HG03045 (cell line): ENCODE measurements around the gene CDH3.
"Not testable (repeated sequence)": the region's sequence is repeated elsewhere in the genome, so short reads cannot be mapped to it uniquely, and the experiment has no call there.

Experiments used
- ATAC-seq: cut with Tn5 transposase; IDR thresholded peaks from one replicate; pipeline ENCODE4 v1.9.1; 2021; ENCODE audit warnings: mild to moderate bottlenecking, moderate library complexity; ENCODE audit not compliant: unreplicated experiment

Gene CDH3

DNA sequence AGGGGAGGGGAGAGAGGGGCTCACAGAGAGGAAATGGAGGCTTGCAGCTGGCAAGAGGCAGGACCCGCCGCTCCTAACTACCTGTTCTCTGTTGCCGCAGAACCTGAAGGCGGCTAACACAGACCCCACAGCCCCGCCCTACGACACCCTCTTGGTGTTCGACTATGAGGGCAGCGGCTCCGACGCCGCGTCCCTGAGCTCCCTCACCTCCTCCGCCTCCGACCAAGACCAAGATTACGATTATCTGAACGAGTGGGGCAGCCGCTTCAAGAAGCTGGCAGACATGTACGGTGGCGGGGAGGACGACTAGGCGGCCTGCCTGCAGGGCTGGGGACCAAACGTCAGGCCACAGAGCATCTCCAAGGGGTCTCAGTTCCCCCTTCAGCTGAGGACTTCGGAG, 53.0 kb downstream of the CDH3 start:
- ATAC-seq, result no peak

DNA sequence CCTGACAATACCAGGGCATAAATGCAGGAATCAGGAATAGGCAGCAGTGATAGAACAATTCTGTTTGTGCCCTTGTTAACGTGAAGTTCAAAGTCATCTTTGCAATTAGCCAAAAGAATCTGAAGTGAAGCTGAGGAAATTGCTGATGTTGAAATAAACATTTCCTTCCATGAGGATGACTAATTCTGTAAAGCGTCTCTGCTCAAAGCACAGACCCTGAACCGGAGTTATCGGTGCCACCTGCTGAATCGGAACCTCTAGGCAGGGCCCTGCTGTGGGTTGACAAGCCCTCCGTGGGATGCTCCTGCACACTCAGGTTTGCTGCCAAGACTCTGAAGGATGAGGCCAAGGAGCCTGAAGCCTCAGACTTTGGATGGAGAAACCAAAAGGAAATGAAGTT, 55.0 kb downstream of the CDH3 start:
- ATAC-seq, result no peak

DNA sequence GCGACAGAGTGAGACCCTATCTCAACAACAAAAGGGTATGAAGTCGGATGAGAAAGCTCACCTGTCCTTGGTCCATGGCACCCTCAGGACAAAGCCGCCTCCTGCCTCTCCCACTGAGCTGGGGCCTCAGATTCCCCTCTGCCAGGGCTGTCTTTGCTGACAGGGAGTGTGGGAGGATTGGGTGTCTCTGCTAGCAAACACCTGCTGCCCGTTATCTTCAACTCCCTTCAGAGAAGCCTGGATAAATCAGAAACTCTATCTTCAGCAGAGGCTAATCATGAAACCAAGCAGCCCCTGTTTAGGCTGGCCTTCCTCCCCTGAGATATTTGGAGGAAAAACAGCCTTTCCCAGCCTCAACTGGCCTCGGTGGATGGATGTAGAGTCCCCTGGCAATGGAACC, 55.7 kb downstream of the CDH3 start:
- no peak for ATAC-seq

DNA sequence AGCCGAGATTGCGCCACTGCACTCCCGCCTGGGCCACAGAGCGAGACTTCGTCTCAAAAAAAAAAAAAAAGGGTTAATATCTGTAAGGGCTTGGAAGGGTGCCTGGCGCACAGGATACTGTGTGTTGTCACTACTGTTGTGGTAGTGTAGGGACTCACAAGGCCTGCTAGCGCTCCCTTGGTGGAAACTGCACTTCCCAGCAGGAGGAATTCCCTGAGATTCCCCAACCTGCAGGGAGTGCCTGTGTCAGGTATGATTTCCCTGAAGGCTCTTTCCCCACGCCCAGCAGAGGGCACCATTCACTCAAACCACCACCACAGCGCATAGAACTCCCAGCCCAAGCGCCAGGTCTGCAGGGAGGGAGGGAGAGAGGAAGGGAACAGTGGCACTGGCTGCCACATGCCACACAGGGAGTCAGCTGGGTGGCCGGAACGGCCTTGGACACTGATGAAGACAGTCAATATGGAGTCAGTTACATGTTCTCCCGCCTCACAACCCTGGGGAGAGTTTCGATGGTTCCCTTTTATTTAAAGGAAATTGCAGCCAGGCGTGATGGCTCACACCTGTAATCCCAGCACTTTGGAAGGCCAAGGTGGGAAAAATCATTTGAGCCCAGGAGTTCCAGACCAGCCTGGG, 59.2 kb downstream of the CDH3 start:
- peak; percentile 46 for ATAC-seq

DNA sequence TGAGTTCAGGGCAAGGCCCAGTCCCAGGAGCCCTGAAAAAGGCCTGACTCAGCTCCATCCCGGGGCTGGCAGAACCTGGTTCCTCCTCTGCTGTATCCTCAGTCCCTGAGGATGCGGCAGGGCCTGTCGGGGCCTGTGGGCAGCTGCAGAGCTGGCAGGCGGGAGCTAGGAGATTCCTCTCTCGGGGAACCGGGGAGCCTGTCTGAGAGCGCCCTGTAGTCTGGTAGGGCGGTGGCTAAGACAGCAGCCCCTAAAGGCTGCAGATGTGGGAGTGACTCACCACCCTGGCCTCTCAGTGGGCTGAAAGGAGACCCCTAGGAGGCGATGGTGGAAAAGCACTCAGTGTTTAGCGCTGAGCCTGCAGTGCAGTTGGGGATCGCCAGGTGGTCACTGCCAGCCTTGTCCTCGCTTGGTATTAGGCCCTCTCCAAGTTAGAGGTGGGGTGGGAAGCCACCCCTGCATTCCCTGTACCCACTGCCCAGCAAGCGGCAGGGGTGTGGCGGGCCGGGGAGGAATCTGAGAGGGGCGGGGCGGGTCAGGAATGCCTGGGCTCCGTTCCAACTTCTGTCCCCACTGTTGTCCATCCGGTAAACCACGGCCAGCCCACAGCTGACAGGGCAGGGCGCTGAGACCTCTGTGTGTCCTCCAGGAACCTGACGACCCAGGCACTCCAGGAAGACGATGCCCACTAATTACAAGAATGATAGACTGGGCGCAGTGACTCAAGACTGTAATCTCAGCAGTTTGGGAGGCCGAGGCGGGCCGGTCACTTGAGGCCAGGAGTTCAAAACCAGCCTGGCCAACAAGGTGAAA, 62.4 kb downstream of the CDH3 start:
- no peak for ATAC-seq

DNA sequence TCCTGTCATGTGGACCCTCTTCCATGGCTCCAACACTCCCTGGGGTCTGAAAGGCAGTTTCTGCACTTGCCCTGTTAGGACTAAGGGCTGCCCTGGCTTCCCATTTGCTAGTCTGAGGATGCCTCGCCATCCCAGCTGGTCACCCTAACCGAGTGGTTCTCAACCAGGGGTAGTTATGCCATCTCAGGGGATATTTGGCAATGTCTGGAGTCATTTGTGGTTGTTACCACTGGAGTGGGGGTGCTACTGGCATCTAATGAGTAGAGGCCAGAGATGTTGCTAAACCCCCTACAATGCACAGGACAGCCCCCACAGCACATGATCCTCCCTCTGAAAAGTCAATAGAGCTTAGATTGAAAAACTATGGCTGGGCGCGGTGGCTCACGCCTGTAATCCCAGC, 65.1 kb downstream of the CDH3 start:
- ATAC-seq, result no peak

DNA sequence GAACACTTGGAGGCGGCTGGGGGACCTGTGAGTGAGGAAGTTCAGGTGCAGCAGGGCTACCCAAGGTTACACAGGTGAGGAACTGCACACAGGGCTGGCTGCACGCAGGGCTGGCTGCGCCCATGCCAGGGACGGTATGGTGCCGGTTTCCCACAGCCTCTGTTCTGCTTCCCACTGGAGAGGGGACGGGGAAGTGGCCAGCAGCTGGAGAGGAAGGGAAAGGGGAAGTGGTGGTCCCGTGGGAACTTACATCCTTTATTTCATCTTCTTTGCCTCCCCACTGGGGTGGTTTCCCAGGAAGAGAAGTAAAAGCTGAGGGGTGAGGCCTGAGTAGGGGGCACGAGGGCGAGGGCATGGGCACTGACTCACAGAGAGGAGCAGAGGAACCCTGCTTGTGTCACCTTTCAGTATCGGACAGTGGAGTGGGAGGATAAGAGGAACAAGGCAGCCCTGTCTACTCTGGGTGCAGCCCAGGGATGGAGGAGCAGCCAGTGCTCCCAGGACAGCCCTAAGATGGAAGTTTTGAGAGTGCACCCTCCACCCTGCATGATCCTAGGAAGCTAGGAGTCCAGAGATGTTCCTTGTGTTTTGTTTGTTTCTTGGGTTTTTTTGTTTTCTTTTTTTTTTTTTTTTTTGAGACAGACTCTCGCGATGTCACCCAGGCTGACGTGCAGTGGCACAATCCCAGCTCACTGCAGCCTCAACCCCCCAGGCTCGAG, 66.5 kb downstream of the CDH3 start:
- no peak for ATAC-seq

DNA sequence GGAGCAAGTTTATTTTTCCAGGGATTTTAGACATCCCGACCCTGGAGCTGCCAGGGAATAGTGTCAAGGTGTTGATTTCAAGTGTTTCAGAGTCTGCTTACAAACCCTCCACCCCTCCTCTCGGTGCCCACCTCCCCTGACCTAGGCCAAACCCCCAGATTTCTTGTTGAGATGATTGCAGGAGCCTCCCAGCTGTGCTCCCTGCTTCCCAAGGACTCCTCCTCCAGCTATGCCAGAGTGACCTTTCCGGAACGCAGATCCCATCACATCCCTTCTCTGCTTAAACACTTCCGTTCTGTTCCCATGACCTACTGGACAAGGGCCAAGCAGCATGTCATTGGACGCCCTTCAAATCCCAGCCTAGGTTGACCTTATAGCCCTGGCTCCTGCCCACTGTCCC, 68.3 kb downstream of the CDH3 start:
- no peak for ATAC-seq

DNA sequence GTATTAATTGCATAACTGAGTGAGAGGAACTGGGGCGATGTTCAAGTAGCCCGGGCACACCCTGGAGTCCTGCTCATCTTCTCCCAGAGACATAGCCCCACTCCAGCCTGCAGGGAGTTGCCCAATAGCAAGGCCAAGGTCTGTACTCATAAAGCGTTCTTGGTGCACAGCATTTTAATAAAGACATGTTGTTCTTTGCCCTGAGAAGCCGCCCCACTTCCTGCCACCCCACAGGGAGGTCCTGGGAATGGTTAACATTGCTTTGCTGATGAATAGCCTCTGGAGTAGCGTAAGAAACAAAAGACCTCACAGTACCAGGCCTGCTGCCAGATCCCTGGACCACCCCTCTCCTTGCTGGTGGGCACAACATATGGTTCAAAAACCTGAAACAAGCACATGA, 70.4 kb downstream of the CDH3 start:
- ATAC-seq, result no peak

DNA sequence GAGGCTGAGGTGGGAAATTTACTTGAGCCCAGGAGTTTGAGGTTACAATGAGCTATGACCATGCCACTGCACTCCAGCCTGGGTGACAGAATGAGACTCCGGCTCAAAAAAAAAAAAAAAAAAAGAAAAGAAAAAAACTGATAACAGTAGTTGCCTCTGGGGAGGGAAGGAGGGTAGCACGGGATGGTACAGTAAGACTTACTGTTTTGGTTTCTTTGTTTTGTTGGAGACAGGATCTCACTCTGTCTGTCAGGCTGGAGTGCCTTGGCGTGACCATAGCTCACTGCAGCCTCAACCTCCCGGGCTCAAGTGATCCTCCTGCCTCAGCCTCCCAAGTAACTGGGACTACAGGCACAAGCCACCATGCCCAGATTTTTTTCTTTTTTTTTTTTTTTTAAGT, 71.4 kb downstream of the CDH3 start:
- ATAC-seq, result not testable (repeated sequence)

DNA sequence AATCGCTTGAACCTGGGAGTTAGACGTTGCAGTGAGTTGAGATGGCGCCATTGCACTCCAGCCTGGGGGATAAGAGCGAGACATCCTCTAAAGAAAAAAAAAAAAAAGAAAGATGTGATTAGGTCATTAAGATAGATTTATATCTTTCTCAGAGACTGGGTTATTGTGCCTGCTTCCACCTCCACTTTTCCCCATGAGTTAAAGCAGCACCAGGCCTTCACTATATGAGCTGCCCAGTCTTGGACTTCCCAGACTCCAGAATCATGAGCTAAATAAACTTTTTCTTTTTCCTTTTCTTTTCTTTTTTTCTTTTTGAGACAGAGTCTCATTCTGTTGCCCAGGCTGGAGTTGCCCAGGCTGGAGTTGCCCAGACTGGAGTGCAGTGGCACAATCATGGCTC, 72.6 kb downstream of the CDH3 start:
- ATAC-seq, result no peak

DNA sequence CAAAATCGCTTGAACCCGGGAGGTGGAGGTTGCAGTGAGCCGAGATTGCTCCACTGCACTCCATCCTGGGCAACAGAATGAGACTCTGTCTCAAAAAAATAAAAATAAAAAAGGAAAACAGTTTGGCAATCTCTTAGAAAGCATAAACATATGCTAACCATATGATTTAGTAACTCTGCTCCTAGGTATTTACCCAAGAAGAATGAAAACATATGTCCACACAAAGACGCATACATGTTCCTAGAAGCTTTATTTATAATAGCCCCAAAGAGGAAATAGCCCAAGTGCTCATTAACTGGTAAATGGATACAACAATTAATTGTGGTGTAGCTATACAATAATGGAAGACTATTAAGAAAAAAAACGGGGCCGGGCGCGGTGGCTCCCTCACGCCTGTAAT, 73.5 kb downstream of the CDH3 start:
- no peak for ATAC-seq

DNA sequence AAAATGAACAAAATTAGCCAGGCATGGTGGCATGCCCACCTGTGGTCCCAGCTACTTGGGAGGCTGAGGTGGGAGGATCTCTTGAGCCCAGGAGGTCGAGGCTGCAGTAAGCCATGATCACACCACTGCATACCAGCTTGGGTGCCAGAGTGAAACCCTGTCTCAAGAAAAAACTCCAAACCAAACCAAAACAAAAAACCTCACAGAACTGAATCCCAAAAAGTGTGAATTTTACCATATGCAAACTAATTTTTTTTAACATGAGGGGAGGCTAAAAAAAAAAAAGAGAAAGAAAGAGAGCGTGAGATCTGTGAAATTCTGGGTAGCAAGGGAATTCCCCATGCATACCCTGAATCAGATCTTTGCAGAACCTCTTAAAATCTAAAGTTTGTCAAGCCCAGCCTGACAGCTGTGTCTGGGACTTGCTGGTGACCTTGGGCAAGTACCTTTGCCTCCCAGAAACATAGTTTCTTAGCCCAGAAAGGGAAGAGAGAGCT, 74.9 kb downstream of the CDH3 start:
- peak; percentile 79 for ATAC-seq

DNA sequence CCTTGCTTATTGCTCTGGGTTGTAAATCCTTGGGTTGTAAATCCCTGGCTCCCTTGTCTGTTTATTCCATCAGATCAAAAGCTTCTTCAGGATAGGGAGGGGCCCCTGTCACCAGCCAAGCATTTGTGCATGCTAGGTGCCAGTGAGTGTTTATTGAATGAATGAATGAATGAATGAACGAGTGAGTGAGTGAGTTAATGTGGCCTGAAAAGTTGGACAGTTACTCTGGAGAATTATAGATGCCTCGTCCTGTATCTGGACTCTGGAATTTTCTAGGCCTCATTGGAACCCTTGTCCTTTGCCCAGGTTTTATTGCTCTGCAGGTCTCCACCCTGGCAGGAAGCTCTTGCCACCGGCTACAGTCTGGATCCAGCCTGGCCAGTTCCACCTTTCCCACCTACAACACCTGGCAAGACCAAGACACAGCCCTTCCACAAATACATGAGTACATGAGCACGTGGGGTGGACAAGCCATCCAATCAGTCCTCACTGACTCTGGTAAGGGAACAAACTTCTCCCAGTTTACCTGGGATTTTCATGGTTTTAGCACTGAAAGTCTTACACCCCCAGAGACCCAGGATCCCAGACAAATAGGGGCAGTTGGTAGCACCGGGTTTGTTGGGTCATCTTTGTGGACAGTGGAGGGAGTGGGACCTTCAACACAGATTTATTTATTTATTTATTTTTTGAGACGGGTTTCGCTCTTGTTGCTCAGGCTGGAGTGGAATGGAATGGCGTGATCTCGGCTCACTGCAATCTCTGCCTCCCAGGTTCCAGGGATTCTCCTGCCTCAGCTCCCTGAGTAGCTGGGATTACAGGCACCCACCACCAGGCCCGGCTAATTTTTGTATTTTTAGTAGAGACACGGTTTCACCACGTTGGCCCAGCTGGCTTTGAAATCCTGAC, 77.3 kb downstream of the CDH3 start:
- no peak for ATAC-seq

DNA sequence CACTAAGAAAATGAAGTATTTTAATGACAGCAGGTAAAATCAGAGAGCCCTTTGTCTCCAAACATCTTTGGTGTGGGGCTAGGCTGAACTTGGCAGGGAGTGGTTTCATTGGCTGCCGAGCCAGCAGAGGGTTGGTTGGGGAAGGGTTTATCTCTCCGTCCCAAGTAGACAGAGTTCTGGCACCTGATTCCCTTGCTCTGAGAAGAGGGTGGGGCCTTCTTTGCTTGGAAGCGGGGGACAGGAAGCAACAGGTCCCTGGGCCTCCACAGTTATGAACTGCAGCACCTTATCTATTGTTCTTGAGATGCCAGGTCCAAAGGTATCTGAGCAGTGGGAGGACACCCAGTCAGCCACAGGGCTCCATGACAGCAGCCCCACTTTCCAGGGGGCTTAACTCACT, 79.7 kb downstream of the CDH3 start:
- ATAC-seq, result no peak

DNA sequence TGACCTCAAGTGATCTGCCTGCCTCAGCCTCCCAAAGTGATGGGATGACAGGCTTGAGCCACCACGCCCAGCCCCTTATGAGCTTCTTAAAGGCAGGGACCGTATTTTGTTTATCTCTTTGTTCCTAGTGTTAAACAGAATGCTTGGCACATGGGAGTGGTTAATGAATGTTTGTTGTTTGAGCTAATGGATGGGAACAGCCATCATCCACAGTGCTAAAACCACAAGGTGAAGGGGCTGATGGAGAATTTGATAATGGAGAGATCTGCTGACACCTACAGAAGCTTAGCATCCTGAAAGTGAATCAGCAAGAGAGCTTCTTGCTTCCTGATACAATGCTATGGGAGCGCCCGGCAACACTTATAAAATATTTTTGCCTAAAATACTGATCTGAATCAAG, 83.4 kb downstream of the CDH3 start:
- ATAC-seq, result no peak

DNA sequence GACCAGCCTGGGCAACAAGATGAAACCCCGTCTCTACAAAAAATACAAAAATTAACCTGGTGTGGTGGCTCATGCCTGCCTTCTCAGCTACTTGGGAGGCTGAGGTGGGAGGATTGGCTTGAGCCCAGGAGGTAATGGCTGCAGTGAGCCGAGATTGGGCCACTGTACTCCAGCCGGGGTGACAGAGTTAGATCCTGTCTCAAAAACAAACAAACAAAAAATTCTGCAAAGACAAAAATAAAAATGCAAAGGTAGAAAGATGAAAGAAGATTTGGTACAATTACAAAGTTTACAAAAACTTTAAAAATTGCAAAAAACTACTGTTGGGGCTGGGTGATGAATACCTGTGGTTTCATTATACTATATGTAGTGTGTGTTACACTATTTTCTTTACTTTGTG, 86.5 kb downstream of the CDH3 start:
- ATAC-seq, result no peak

DNA sequence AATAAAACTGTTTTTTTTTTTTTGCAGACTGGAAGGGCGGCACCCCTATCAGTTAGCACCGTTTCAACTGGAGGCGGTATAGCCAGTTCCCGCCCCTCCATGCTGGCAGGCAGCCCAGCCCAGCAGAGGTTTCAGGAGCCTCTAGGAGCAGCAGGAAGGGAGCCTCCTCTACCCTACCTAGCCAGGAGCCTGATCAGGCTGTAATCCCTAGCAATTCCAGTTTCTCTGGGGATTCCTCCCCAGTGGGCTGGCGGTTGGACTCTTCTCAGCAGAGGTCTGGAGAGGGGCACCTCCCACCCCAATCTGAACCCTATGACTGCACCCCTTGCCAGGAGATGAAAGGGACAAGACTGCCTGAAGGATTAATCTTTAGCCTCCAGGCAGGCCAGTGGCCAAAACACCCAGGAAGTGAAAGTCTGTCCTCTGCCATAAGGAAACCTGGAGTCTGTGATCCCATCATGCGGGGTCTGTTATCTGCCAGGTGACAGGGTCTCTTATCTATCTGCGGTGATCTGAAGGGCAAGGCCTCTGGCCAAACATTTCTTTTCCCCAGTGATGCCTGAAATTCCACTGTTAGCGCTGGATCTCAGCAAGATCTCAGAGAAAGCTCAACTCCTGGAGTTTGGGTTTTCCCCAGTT, 87.1 kb downstream of the CDH3 start:
- no peak for ATAC-seq

DNA sequence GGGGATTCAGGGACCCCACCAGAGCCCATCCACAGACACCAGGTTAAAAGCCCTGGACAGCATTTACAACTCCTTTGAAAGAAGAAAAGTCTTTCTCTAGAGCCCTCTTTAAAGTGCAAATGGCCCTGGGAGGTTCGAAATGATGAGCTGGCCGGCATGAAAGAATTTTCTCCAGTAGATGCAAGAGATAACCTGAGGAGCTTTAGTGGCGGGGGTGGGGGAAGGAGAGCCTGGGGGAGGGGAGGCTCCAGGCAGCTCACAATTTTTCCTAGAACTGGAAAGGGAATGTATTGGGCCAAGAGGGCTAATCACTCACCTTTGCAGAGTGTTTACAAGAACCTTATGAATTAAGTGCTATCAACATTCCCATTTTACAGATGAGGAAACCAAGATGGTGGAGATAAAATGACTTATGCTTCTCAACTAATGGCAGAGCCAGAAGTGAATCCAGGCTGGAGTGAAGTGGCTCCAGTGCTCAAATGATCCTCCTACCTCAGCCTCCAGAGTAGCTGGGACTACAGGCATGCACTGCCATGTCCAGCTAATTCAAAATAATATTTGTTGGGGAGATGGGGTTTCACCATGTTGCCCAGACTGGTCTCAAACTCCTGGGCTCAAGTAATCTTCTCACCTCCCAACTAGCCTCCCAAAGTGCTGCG, 87.8 kb downstream of the CDH3 start:
- no peak for ATAC-seq

DNA sequence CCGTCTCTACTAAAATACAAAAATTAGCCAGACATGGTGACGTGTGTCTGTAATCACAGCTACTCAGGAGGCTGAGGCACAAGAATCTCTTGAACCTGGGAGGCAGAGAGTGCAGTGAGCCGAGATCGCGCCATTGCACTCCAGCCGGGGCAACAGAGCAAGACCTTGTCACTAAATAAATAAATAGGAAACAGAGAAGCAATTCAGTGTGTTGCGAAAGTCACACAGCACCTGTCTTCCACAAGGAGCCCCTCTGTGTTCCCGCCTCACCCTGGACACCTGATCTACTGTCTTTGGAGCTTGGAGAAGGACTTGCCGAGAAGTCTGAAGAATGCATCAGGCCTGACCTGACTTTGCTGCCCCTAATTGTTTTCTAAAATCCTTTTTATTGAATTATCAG, 88.5 kb downstream of the CDH3 start:
- ATAC-seq, result no peak
